ENCODE data around the gene GPR89A.
"Not testable (repeated sequence)": the region's sequence is repeated elsewhere in the genome, so short reads cannot be mapped to it uniquely, and the experiment has no call there.

The GPR89A gene

GRCh38 chr1:145716641-145717345 lies 109.0 kb downstream of the GPR89A start:
- no peak overlapping the region for H3K4me3 ChIP-seq (ENCODE audit: low read depth, low read length)

GRCh38 chr1:145717833-145718232 lies 110.0 kb downstream of the GPR89A start:
- H3K4me3 ChIP-seq (ENCODE audit: low read depth, low read length), result no peak overlapping the region

- H3K4me3 ChIP-seq (ENCODE audit: low read depth, low read length), result not testable (repeated sequence)
These were observed 110.7 kb downstream of the GPR89A start for GRCh38 chr1:145718465-145718864.

DNA sequence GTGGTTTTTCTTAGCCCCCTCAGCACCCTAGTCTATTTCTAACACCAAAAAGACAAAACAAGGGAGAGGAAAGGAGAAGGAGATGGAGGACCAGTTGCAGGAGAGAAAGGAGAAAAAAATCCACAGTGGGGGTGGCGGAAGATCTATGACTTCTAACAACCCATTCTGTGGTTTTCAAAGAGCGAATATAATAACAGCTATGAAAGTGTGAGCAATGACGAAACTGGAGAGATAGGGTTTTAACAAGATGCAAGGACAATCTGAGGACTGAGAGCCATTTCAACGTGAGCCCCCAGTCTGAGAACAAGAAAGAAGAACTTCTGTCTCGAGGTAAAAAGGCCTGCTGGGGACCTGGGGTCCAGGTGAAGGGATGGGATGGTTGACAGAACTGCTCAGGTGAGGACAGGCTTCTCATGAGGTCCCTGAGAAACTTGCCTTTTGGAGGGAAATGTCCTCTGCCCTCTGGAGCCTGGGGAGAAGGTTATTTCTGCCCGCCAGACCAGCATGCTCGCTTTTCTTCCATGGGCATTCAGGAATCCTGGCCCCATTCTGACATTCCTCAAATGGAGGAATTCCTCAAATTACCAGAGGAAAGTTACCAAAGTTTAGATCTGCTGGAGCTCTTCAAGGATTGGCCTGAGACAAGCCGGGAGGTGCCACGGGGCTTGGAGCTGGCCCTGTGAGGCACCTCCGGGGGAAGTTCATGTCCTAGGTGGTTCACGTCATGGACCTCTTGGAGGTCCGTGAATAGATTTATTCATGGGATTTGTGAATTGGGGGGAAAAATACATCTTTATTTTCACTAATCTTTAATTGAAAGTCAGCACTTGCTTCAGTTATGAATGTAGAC lies 111.7 kb downstream of the GPR89A start, which contains the start of gene CD160:
TSS of gene CD160 (plus strand) at position 270 of the 850 bp plus-strand sequence. CDS start 8,829 bp downstream, outside the sequence.
- no peak within 1 kb of the TSS for H3K4me3 ChIP-seq (ENCODE audit: low read depth, low read length)

Data from iPS-11a (cell line).